Thoracic aorta (tissue), 2 donors: ENCODE results near the gene PHACTR1. TPM values are rescaled to one million over a fixed set of nuclear protein-coding genes. Genes with fewer than 3 reads are reported as not detected.

Experiments
- ATAC-seq: fragments of 150-250 bp; one replicate; pipeline ENCODE4 v1.8.0; 2017; ENCODE audit warnings: low read depth; ENCODE audit not compliant: insufficient number of reproducible peaks, low FRiP score
- DNase-seq: peaks from one replicate; pipeline ENCODE4 v3.0.0-alpha.2; 2020; ENCODE audit warnings: low spot score
- H3K27ac ChIP-seq, 2 donors: fragments of 200-600 bp; sonication (generic); 1 replicate in 1 of 2; 2 replicates in 1 of 2; pipeline ENCODE4 v1.5.1; 2016; ENCODE audit warnings: mild to moderate bottlenecking in 2 of 2, moderate library complexity in 2 of 2
- H3K27me3 ChIP-seq: fragments of 200-600 bp; sonication (generic); replicated peaks from 2 replicates; pipeline ENCODE4 v1.6.0; 2016; ENCODE audit warnings: mild to moderate bottlenecking; ENCODE audit not compliant: insufficient read depth
- H3K36me3 ChIP-seq: fragments of 200-600 bp; sonication (generic); one replicate; pipeline ENCODE4 v1.5.1; 2016
- H3K4me1 ChIP-seq, 2 donors: fragments of 200-600 bp; sonication (generic); 1 replicate in 1 of 2; 2 replicates in 1 of 2; pipeline versions ENCODE4 v1.5.1 to v1.6.0; 2016; ENCODE audit warnings: low read depth in 2 of 2, mild to moderate bottlenecking in 1 of 2; ENCODE audit not compliant: control insufficient read depth in 1 of 2
- H3K4me3 ChIP-seq: fragments of 200-600 bp; sonication (generic); 2 replicates; pipeline ENCODE4 v1.5.1; 2016; ENCODE audit warnings: mild to moderate bottlenecking
- H3K9me3 ChIP-seq: fragments of 200-600 bp; sonication (generic); 2 replicates; pipeline ENCODE4 v1.5.1; 2016
- total RNA-seq, 2 donors: library from RNA; depleted of rRNA; stranded (reverse); fragments of >200 nt; gene quantifications; one replicate each; pipeline versions ENCODE4 v1.1.0 to v1.2.3, GENCODE V29; 2016
- TF ChIP-seq, protein P1 (sequence below): fragments of 200-600 bp; sonication (generic); IDR thresholded peaks from one replicate; pipeline ENCODE4 v1.5.1; 2019; ENCODE audit warnings: antibody characterized with exemption

PHACTR1 gene
- total RNA-seq, 2 donors from 2014 or later: 42.9 to 69.1 TPM

GRCh38 chr6:13228264-13229204 is 512.0 kb downstream of the PHACTR1 start:
- ATAC-seq: no peak

DNA sequence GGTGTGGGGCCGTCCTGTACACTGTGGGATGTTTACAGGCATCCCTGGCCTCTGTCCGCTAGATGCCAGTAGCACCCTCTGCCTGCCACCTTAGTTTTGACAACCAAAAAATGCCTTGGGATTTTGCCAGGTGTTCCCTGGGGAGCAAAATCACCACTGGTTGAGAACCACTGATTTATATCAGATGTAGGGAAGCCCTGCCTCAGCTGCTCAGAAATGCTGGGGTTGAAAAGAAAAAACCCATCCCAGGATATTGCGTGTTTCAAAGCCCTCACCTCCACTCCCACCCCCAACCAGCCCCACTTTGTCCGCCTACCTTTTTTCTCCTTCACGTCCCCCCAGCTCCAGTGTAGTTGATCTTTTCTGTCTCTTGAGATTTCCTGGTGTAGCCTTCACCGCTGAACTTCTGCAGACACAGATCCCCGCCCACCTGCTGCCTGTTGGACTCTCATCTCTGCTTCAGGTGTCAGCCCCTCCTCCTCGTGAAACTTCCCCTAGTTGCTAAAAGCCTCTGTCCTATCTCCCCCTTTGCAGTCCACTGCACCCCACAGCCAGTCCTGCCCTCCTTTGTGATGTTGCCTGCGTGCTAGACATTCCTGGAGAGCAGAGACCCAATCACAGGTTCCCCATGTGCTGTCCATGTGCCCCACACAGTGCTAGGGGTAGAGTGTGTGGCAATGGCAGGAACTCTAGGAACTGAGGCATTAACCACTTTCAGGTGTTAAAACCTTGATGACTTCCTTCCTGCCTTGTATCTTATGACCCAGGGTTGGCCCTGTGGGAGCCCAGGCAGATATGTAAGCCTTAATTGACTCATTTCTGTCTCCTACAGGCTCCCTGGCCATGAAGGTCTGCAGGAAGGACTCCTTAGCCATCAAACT is 512.9 kb downstream of the PHACTR1 start:
- ATAC-seq (no peak), DNase-seq (no peak)
- Histone ChIP-seq H3K27ac (no peak overlapping the region), H3K4me3 (no peak overlapping the region), H3K9me3 (no peaks in the 10 kb centered on the region), H3K4me1 (peaks cover 1 to 32% of the 10 kb centered on the region in 2 donors), H3K36me3 (peaks cover 29% of the 10 kb centered on the region), H3K27me3 (no peaks in the 10 kb centered on the region)
- TF ChIP-seq, protein P1, sequence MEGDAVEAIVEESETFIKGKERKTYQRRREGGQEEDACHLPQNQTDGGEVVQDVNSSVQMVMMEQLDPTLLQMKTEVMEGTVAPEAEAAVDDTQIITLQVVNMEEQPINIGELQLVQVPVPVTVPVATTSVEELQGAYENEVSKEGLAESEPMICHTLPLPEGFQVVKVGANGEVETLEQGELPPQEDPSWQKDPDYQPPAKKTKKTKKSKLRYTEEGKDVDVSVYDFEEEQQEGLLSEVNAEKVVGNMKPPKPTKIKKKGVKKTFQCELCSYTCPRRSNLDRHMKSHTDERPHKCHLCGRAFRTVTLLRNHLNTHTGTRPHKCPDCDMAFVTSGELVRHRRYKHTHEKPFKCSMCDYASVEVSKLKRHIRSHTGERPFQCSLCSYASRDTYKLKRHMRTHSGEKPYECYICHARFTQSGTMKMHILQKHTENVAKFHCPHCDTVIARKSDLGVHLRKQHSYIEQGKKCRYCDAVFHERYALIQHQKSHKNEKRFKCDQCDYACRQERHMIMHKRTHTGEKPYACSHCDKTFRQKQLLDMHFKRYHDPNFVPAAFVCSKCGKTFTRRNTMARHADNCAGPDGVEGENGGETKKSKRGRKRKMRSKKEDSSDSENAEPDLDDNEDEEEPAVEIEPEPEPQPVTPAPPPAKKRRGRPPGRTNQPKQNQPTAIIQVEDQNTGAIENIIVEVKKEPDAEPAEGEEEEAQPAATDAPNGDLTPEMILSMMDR: no peak

More at GRCh38 chr6:13228264-13229204, 512.0 kb downstream of the PHACTR1 start:
- no peak overlapping the region for H3K27ac ChIP-seq
- no peaks in the 10 kb centered on the region for H3K27me3 ChIP-seq
- H3K4me3 ChIP-seq: no peak overlapping the region
- no peak for DNase-seq
- H3K36me3 ChIP-seq: peaks cover 29% of the 10 kb centered on the region
- no peaks in the 10 kb centered on the region for H3K9me3 ChIP-seq
- TF ChIP-seq, protein P1: no peak
- H3K4me1 ChIP-seq: peaks cover 0 to 23% of the 10 kb centered on the region in 2 donors

- Histone ChIP-seq H3K9me3 (no peaks in the 10 kb centered on the region), H3K4me1 (peaks cover 3 to 36% of the 10 kb centered on the region in 2 donors), H3K27me3 (no peaks in the 10 kb centered on the region), H3K36me3 (peaks cover 29% of the 10 kb centered on the region), H3K27ac (no peak overlapping the region), H3K4me3 (no peak overlapping the region)
- TF ChIP-seq, protein P1: no peak
- DNase-seq: no peak
- ATAC-seq: no peak
Observed at GRCh38 chr6:13233106-13233505, 516.5 kb downstream of the PHACTR1 start.

DNA sequence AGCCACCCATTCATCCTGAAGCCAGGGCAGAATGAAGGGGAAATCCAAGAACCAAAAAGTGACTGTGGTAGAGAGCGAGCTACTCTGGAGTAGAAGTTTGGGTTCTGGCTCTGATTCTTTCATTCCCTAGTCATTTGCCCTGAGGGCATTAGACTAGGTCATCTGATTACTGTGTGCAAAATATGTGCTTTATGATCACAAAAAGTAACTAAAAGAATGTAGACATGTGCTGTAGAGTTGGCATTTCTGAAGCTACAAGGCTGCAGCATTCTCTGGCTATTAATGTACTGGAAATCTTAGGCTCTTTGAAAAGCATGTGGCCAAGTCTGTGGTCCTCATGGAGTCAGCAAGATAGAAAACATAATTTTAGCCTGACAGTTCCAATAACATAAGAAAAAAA is 517.6 kb downstream of the PHACTR1 start:
- no peak for DNase-seq
- Histone ChIP-seq H3K27ac (peak overlapping the region; percentile 36 to 52), H3K9me3 (no peaks in the 10 kb centered on the region), H3K27me3 (no peaks in the 10 kb centered on the region), H3K36me3 (peaks cover 23% of the 10 kb centered on the region), H3K4me1 (peaks cover 3 to 29% of the 10 kb centered on the region in 2 donors), H3K4me3 (no peak overlapping the region)
- TF ChIP-seq, protein P1: no peak
- ATAC-seq: no peak

- no peak for DNase-seq
- no peak for ATAC-seq
- TF ChIP-seq, protein P1: no peak
- Histone ChIP-seq H3K4me1 (peaks cover 3 to 23% of the 10 kb centered on the region in 2 donors), H3K27ac (no peak overlapping the region), H3K4me3 (no peak overlapping the region), H3K9me3 (no peaks in the 10 kb centered on the region), H3K27me3 (no peaks in the 10 kb centered on the region), H3K36me3 (peaks cover 15% of the 10 kb centered on the region)
Observed at GRCh38 chr6:13235339-13235738, 518.8 kb downstream of the PHACTR1 start.
